ENCODE results near the gene KDM2A. TPM values are rescaled to one million over a fixed set of nuclear protein-coding genes. Genes with fewer than 3 reads are reported as not detected.
A peak's percentile ranks its signal among the peaks of the same experiment; 100 is the strongest.
"Not testable (repeated sequence)": the region's sequence is repeated elsewhere in the genome, so short reads cannot be mapped to it uniquely, and the experiment has no call there.

Gene KDM2A
- polyA plus RNA-seq, 3 donors = 76.2 to 89.1 (median 88.0) TPM

- no peak for DNase-seq
These were observed 136.3 kb downstream of the KDM2A start for GRCh38 chr11:67255353-67255752.

DNA sequence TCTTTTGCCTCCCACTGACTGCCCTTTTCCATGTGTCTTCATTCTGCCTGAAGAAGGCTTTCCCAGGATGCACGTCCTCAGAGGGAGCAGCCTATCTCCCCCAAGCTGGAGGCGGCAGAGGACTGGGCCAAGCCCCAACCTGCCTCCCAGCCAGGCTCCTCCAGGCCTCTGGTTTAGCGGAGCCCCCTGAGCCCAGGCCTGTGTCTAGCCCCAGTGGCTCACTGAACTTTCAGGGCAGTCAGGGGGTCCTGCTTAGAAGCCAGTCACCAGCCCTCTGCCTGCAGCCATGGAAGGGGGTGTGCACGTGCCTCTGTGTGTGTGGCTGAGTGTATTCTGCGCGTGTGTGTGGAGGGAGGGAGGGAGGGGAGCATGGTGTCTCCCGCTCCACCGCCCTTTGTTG, 136.8 kb downstream of the KDM2A start:
- DNase-seq = no peak

DNA sequence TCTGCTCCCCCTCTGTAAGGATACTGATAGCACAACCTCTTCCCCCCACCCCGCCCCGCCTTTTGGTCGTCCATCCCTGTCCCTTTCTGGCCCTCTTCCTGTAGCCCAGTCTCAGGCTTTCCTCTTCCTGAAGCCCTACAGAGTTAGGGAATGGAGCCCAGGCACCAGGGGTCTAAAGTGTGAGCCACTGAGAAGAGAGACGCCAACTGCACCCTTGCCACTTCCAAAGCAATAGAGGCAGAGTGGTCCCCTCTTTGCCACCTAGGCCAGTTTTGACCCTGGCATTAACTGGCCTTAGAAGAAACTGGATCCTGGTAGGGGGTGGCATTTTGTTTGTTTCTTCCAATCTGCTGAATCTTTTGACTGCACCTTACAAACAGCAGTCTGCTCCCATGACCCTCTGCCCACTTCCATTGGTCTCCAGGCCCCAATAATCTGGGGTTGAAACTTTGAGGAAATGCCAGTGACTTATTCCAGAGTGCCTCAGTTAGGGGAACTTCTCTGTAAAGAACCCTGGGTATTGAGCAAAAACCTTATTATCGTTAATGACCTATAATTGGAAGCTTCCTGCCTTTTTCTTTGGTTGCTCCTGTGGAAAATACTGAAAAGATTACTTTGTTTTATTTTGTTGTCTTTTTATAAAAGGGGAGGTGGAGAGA, 137.5 kb downstream of the KDM2A start:
- DNase-seq = no peak

GRCh38 chr11:67260406-67260805, 141.3 kb downstream of the KDM2A start:
- no peak for DNase-seq

DNA sequence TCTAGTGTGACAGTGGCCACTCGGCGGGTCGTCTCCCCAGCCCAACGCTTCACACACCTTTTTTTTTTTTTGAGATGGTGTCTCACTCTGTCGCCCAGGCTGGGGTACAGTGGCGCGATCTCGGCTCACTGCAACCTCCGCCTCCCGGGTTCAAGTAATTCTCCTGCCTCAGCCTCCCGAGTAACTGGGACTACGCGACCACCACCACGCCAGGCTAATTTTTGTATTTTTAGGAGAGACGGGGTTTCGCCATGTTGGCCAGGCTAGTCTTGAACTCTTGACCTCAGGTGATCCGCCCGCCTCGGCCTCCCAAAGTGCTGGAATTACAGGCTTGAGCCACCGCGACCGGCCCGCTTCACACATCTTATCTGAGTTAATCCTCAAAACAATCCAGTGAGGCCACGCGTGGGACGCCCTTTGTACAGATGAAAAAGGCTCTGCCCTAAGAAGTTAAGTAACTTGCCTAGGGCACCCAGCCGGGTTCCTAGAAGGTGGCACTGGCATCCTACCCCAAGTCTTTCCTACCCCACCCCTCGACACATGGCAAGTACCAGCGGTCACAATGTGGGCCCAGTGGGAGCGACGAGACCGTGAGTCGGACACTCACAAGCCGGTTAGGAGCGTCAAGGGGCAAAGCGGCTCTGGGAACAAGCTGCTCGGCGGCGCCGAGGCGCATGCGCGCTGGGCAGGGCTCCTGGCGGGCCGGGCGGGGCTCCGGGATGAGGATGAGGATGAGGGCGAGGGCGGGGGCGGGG, 142.0 kb downstream of the KDM2A start:
- DNase-seq = not testable (repeated sequence)

DNA sequence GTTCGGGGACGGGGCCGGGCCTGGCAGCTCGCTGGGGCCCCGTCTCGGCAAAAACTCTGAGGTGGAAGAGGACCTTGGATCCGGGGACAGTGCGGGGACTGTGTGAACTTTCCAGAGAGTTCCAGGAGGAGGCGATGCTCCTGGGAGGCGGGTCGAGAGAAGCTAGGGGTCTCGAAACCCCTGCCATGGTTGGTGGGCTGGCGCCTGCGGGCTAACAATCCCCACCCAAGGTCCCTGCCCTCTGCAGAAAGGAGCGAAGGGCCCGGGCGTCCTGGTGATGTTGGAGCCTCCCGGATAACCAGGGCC, 142.5 kb downstream of the KDM2A start:
- DNase-seq = no peak

- DNase-seq = no peak
These were observed 143.1 kb downstream of the KDM2A start for GRCh38 chr11:67261946-67262681.

DNA sequence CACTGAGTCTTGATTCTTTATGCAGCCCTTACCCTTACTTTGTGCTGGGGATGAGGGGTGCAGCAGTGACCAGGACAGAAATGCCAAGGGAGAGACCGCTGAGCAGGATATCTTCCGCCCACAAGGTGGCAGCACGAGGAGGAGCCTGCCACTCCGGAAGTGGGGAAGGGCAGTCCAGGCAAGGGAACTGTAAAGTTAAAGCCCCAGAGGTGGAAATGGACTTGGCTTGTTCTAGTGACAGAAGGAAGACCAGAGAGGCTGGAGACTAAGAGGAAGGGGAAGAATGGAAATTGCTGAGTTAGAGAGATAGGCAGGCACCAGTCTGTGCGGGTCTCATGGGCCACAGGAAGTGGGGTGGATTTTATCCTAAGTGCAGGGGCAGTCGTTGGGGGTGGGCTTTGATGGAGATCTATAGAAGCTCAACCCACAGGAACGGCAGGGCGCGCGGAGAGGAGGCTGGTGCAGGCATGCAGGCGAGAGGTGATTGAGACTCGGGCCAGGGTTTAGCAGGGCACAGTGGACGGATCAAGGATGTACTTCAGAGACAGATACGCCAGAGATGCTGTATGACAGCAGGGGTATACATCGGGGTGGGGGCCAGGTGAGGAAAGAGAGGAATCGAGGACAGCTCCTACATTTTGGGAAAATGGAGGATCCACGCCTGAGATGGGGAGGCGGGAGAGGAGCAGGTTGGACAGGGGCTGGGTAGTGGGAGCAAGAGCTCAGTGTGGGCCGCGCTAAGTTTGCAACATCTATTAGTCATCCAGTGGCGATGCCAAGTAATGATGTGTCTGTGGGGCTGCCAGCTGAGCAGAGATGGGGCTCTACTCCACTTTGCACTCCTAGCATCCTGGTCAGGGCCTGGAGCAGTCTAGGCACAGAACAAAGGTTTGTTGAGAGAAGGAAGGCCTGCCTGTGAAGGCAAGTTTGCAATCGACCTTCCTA, 143.9 kb downstream of the KDM2A start:
- peak; percentile 72 for DNase-seq

DNA sequence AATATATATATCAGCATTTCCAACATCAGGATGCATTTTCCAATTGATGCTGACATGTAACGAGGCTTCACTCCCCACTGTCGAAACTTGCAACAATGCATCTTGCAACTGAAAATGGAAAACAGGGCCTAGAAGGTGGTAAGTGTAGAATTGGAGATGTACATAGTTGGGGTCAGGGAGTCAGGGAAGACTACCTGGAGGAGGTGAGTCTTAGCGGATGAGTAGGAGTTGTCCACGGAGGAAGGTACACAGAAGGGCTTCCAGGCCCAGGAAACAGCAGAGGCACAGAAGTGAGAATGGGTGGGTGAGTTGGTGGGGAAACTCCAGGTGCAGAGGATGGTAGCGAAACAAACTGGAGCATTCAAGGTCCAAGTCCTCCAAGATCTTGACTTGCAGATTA, 145.2 kb downstream of the KDM2A start:
- DNase-seq = no peak

GRCh38 chr11:67264877-67265632, 146.0 kb downstream of the KDM2A start:
- DNase-seq = no peak

DNA sequence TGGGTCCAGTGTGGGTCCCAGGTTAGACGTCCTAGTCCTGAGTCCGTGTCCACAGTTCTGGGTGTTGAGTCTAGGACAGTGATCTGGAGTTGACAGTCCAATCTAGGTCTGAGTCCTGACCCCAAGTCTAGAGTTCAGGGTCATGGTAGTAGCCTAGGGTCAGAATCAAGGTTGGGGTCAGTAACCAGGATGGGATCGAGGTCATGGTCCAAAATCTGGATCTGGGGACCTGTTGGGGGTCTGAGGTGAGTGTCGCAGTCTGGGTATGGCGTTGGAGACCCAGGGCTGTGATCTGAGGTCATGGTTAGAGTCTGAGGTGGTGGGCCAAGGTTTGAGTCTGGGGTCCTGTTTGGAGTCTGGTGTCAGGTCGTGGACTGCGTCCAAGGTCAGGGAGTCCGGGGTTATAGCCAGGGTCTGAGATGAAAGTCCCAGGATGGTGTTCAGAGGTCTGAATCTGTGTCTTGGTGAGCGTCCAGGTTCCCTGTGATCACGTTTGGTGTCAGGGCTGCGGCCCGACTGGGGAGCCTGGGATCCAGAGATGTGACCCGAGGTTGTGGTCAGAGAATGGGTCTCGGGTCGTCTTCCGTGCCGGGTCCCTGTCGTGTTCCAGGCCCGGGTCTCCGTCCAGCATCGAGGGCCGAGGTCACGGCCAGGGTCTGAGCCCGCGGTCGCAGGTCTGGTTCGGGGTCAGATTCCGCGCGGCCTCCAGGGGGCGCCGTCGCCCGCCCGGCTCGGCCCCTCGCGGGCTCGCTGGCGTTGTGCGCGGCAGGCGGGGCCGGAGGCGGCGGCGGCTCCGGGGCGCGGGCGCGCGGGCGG, 146.8 kb downstream of the KDM2A start:
- DNase-seq = peak; percentile 55

DNA sequence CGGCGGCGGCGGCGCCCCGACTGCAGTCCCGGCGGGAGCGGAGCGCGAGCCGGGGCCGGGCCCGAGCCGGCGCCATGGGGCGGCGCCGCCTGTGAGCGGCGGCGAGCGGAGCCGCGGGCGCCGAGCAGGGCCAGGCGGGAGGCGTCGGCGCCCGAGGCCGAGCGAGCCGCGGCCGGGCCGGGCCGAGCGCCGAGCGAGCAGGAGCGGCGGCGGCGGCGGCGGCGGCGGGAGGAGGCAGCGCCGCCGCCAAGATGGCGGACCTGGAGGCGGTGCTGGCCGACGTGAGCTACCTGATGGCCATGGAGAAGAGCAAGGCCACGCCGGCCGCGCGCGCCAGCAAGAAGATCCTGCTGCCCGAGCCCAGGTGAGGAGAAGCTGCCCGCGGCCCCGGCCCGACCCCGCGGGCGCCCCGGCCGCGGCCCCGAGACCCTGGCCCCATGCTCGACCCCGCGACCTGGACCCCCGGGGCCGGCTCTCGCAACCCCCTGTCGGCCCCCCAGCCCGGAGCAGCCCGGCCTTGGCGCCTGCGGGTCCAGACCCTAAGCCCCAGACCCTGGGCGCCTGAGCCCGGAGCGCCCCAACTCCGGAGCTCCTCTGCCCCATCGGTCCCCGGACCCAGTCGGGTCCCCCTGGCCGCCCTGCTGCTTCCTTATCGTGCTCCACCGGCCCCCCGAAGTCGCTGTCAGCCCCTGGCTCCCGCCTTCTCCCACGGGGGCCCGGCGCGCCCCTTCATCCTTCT, 147.6 kb downstream of the KDM2A start, which contains the start of gene GRK2:
GRK2 (plus strand) TSS at position 25 of the 739 bp plus-strand sequence; CDS start at position 252, 227 bp downstream.
- no peak for DNase-seq

- DNase-seq = no peak
These were observed 148.4 kb downstream of the KDM2A start for GRCh38 chr11:67267188-67268080.

- no peak for DNase-seq
These were observed 149.3 kb downstream of the KDM2A start for GRCh38 chr11:67268081-67268961.

GRCh38 chr11:67268962-67269268, 149.9 kb downstream of the KDM2A start:
- DNase-seq = no peak

- no peak for DNase-seq
These were observed 150.6 kb downstream of the KDM2A start for GRCh38 chr11:67269401-67270255.

Data from renal pelvis (tissue), 4 donors.